HG03457 (cell line): Measurements from ENCODE around the gene NTRK1.

ENCODE experiments used
- ATAC-seq: cut with Tn5 transposase; IDR thresholded peaks from one replicate; pipeline ENCODE4 v1.9.1; 2021; ENCODE audit warnings: moderate number of reproducible peaks; ENCODE audit not compliant: unreplicated experiment

The NTRK1 gene

GRCh38 chr1:156930483-156930882 lies 69.8 kb downstream of the NTRK1 start:
- ATAC-seq, result no peak
